OCI-LY1 (cell line): Measurements from ENCODE around the gene RALGPS2.

Experiments
- CTCF ChIP-seq: fragments of 200-600 bp; sonication (generic), shearing (Covaris generic); IDR thresholded peaks from 2 replicates; pipeline ENCODE4 v1.5.1; 2017; ENCODE audit warnings: mild to moderate bottlenecking, antibody characterized with exemption, low read length, moderate library complexity, mixed read lengths
- EZH2 ChIP-seq: fragments of 200-600 bp; sonication (generic), shearing (Covaris generic); IDR thresholded peaks from 2 replicates; pipeline ENCODE4 v1.8.0; 2017; ENCODE audit warnings: borderline replicate concordance, mixed run types, mild to moderate bottlenecking, antibody characterized with exemption, low read length, moderate library complexity, mixed read lengths

- TF ChIP-seq CTCF: no peak
- no peak for TF ChIP-seq EZH2
These were observed 198.5 kb downstream of the RALGPS2 start for GRCh38 chr1:178923512-178923911.
